H1 (cell line): ENCODE results near the gene WRAP53. TPM values are rescaled to one million over a fixed set of nuclear protein-coding genes. Genes with fewer than 3 reads are reported as not detected.

ENCODE experiments used
- CTCF ChIA-PET: fragments of 300-600 bp; sonication (Branson Sonifier 250); formaldehyde crosslinking; loops from one replicate; lab custom pipeline; 2021; ENCODE audit not compliant: partially characterized antibody; lab: Charles Lee
- POLR2A ChIA-PET: fragments of 300-600 bp; sonication (Branson Sonifier 250); formaldehyde crosslinking; loops from one replicate; lab custom pipeline; 2021; ENCODE audit warnings: inconsistent platforms; ENCODE audit not compliant: partially characterized antibody; lab: Charles Lee
- DNase-seq, 2 experiments: peaks; one replicate each; pipeline versions ENCODE4 v3.0.0 to v3.0.0-alpha.2; 2010 to 2022; ENCODE audit warnings: low spot score in 2 of 2, low read depth in 1 of 2, mixed read lengths in 1 of 2
- FAIRE-seq: peaks from 2 replicates; lab custom pipeline; 2011; peaks lifted over from hg19 to GRCh38; lab: Jason Lieb, UNC
- H2AFZ ChIP-seq: 2 replicates; pipeline ENCODE4 v1.8.1; 2012; ENCODE audit warnings: low read length, inconsistent platforms
- H2AK5ac ChIP-seq: 2 replicates; pipeline ENCODE4 v1.6.1; 2013; ENCODE audit warnings: low read depth, low read length
- H2BK120ac ChIP-seq: replicated peaks from 2 replicates; pipeline ENCODE3; 2013; ENCODE audit warnings: low read depth, low read length, inconsistent platforms
- H2BK12ac ChIP-seq: 2 replicates; pipeline ENCODE4 v1.6.1; 2013; ENCODE audit warnings: low read depth, low read length
- H2BK15ac ChIP-seq: 2 replicates; pipeline ENCODE4 v1.6.1; 2013; ENCODE audit warnings: low read length
- H2BK20ac ChIP-seq: 2 replicates; pipeline ENCODE4 v1.6.1; 2013; ENCODE audit warnings: low read length
- H2BK5ac ChIP-seq: 2 replicates; pipeline ENCODE4 v1.6.1; 2013; ENCODE audit warnings: low read depth, low read length
- H3K14ac ChIP-seq: 2 replicates; pipeline ENCODE4 v1.6.1; 2013; ENCODE audit warnings: inconsistent platforms; ENCODE audit not compliant: insufficient read length
- H3K18ac ChIP-seq: 2 replicates; pipeline ENCODE4 v1.6.1; 2013; ENCODE audit warnings: low read length; ENCODE audit errors: extremely low read depth
- H3K23ac ChIP-seq: 2 replicates; pipeline ENCODE4 v1.6.1; 2013; ENCODE audit warnings: inconsistent platforms; ENCODE audit not compliant: insufficient read length
- H3K23me2 ChIP-seq: 2 replicates; pipeline ENCODE4 v1.6.1; 2013; ENCODE audit warnings: low read depth, low read length
- H3K27ac ChIP-seq: 2 replicates; pipeline ENCODE4 v1.6.1; 2011; ENCODE audit warnings: low read depth, low read length, inconsistent platforms
- H3K27me3 ChIP-seq, 4 experiments: replicated peaks in 1 of 4; 1 replicate in 1 of 4; 2 replicates in 3 of 4; pipeline versions ENCODE4 v1.6.1 to v1.8.1; 2011 to 2013; ENCODE audit warnings: low read length in 3 of 4, mild to moderate bottlenecking in 3 of 4, inconsistent platforms in 2 of 4, mixed read lengths in 2 of 4, moderate library complexity in 1 of 4; ENCODE audit not compliant: control insufficient read depth in 3 of 4, insufficient read depth in 3 of 4; ENCODE audit errors: extremely low read depth in 1 of 4
- H3K36me3 ChIP-seq, 4 experiments: 2 replicates each; pipeline versions ENCODE4 v1.6.1 to v1.8.1; 2011 to 2013; ENCODE audit warnings: mild to moderate bottlenecking in 4 of 4, low read length in 3 of 4, moderate library complexity in 2 of 4, control low read depth in 1 of 4, inconsistent platforms in 1 of 4; ENCODE audit not compliant: insufficient read depth in 4 of 4, control insufficient read depth in 2 of 4
- H3K4ac ChIP-seq: replicated peaks from 2 replicates; pipeline ENCODE3; 2013; ENCODE audit warnings: low read length, low read depth, mixed read lengths, inconsistent platforms; ENCODE audit not compliant: insufficient read length
- H3K4me1 ChIP-seq, 4 experiments: replicated peaks in 1 of 4; 1 replicate in 1 of 4; 2 replicates in 3 of 4; pipeline versions ENCODE4 v1.6.1 to v1.8.1; 2011 to 2013; ENCODE audit warnings: low read length in 3 of 4, inconsistent platforms in 2 of 4, mixed read lengths in 1 of 4; ENCODE audit not compliant: insufficient read depth in 4 of 4, control insufficient read depth in 3 of 4
- H3K4me2 ChIP-seq, 2 experiments: 2 replicates each; pipeline versions ENCODE4 v1.6.1 to v1.8.1; 2011 to 2013; ENCODE audit warnings: low read depth in 2 of 2, low read length in 2 of 2, control low read depth in 1 of 2, inconsistent platforms in 1 of 2, mild to moderate bottlenecking in 1 of 2; ENCODE audit not compliant: insufficient read depth in 1 of 2
- H3K4me3 ChIP-seq, 4 experiments: fragments of 200-600, 300-600 bp in 1 of 4; sonication (generic), shearing (Covaris generic), sonication (Bioruptor Twin) in 1 of 4; 2 replicates each; pipeline versions ENCODE4 v1.5.1 to v1.8.1; 2011 to 2016; ENCODE audit warnings: low read length in 4 of 4, low read depth in 3 of 4, control low read depth in 2 of 4, inconsistent platforms in 2 of 4, mild to moderate bottlenecking in 2 of 4, mixed read lengths in 1 of 4, moderate library complexity in 1 of 4; ENCODE audit not compliant: insufficient read depth in 2 of 4; ENCODE audit errors: extremely low read depth in 1 of 4
- H3K56ac ChIP-seq: replicated peaks from 2 replicates; pipeline ENCODE3; 2013; ENCODE audit warnings: low read depth, mild to moderate bottlenecking, mixed read lengths, low read length, inconsistent platforms; ENCODE audit not compliant: insufficient read length
- H3K79me1 ChIP-seq: 2 replicates; pipeline ENCODE4 v1.6.1; 2013; ENCODE audit warnings: low read depth, low read length, control low read depth
- H3K79me2 ChIP-seq, 2 experiments: 2 replicates each; pipeline versions ENCODE4 v1.6.1 to v1.8.1; 2012 to 2013; ENCODE audit warnings: low read length in 2 of 2, mild to moderate bottlenecking in 2 of 2, inconsistent platforms in 1 of 2; ENCODE audit not compliant: insufficient read depth in 2 of 2, control insufficient read depth in 1 of 2
- H3K9ac ChIP-seq, 4 experiments: replicated peaks in 1 of 4; 1 replicate in 1 of 4; 2 replicates in 3 of 4; pipeline versions ENCODE4 v1.6.1 to v1.8.1; 2011 to 2013; ENCODE audit warnings: low read depth in 3 of 4, low read length in 3 of 4, control low read depth in 2 of 4, mild to moderate bottlenecking in 2 of 4, moderate library complexity in 2 of 4, inconsistent platforms in 1 of 4; ENCODE audit errors: extremely low read depth in 1 of 4
- H3K9me3 ChIP-seq, 2 experiments: 2 replicates each; pipeline versions ENCODE4 v1.6.1 to v1.8.1; 2012 to 2013; ENCODE audit warnings: mild to moderate bottlenecking in 2 of 2, moderate library complexity in 2 of 2, control low read depth in 1 of 2, inconsistent platforms in 1 of 2, low read depth in 1 of 2, low read length in 1 of 2, mixed read lengths in 1 of 2; ENCODE audit not compliant: insufficient read depth in 2 of 2
- H4K20me1 ChIP-seq, 2 experiments: replicated peaks in 1 of 2; 2 replicates each; pipeline versions ENCODE3 to v1.8.1; 2011 to 2013; ENCODE audit warnings: inconsistent platforms in 2 of 2, low read length in 2 of 2, mild to moderate bottlenecking in 1 of 2; ENCODE audit not compliant: insufficient read depth in 2 of 2, control insufficient read depth in 1 of 2
- H4K5ac ChIP-seq: 2 replicates; pipeline ENCODE4 v1.6.1; 2013; ENCODE audit warnings: low read length, low read depth, mixed read lengths, inconsistent platforms; ENCODE audit not compliant: insufficient read length
- H4K8ac ChIP-seq: 2 replicates; pipeline ENCODE4 v1.8.0; 2013; ENCODE audit warnings: mild to moderate bottlenecking, moderate library complexity, low read length, inconsistent platforms; ENCODE audit not compliant: insufficient read depth; ENCODE audit errors: extremely low read depth
- H4K91ac ChIP-seq: replicated peaks from 2 replicates; pipeline ENCODE3; 2013; ENCODE audit warnings: low read length, mixed read lengths, inconsistent platforms; ENCODE audit not compliant: insufficient read length
- ASH2L ChIP-seq: fragments of 200-600, 300-600 bp; sonication (generic); IDR thresholded peaks from one replicate; pipeline ENCODE4 v1.7.1; 2017; ENCODE audit warnings: low read length
- FOSL1 ChIP-seq: IDR thresholded peaks from 2 replicates; pipeline ENCODE4 v1.6.1; 2011; ENCODE audit warnings: mild to moderate bottlenecking, low read depth, low read length, moderate library complexity; ENCODE audit not compliant: insufficient read depth
- GABPA ChIP-seq: IDR thresholded peaks from 2 replicates; pipeline ENCODE4 v1.6.1; 2011; ENCODE audit warnings: mild to moderate bottlenecking, low read length, moderate library complexity, borderline replicate concordance; ENCODE audit not compliant: insufficient read depth
- PHF8 ChIP-seq: fragments of 200-600 bp; sonication (generic); conservative IDR thresholded peaks from 2 replicates; pipeline ENCODE4 v1.7.1; 2012; ENCODE audit warnings: low read depth, mild to moderate bottlenecking, inconsistent platforms, low read length, moderate library complexity
- POLR2A ChIP-seq, 2 experiments: IDR thresholded peaks; 1 replicate in 1 of 2; 2 replicates in 1 of 2; pipeline ENCODE4 v1.6.1; 2011; ENCODE audit warnings: low read depth in 2 of 2, low read length in 2 of 2, mild to moderate bottlenecking in 2 of 2; ENCODE audit errors: control extremely low read depth in 1 of 2
- POLR2AphosphoS5 ChIP-seq: IDR thresholded peaks from 2 replicates; pipeline ENCODE4 v1.6.1; 2011; ENCODE audit warnings: low read depth, low read length
- SAP30 ChIP-seq: fragments of 300-600 bp; sonication (generic); IDR thresholded peaks from 2 replicates; pipeline ENCODE4 v1.7.1; 2012; ENCODE audit warnings: low read length, moderate library complexity, mild to moderate bottlenecking, inconsistent platforms; ENCODE audit not compliant: insufficient read depth, insufficient replicate concordance
- SIN3A ChIP-seq, 2 experiments: IDR thresholded peaks in 1 of 2; conservative IDR thresholded peaks in 1 of 2; 2 replicates each; pipeline ENCODE4 v1.6.1; 2011 to 2012; ENCODE audit warnings: low read length in 2 of 2, improper control_type of control experiment in 1 of 2, low read depth in 1 of 2, mild to moderate bottlenecking in 1 of 2
- YY1 ChIP-seq: IDR thresholded peaks from 2 replicates; pipeline ENCODE4 v1.6.1; 2011; ENCODE audit warnings: low read depth, mild to moderate bottlenecking, low read length
- ZNF274 ChIP-seq: IDR thresholded peaks from 2 replicates; pipeline ENCODE4 v1.7.0; 2012; ENCODE audit warnings: low read length, borderline replicate concordance; ENCODE audit errors: extremely low read depth
- WGBS, 2 experiments: shearing (Covaris generic) in 1 of 2; methylation state at CpG; one replicate each; pipeline versions ENCODE4 v1.1.6 to v1.1.7; 2013 to 2015; ENCODE audit warnings: low lambda C conversion rate in 2 of 2, mixed read lengths in 2 of 2, inconsistent platforms in 1 of 2, low coverage in 1 of 2, missing lambda C conversion rate in 1 of 2; ENCODE audit not compliant: insufficient replicate concordance in 2 of 2, insufficient coverage in 1 of 2, insufficient read length in 1 of 2; ENCODE audit errors: extremely low coverage in 1 of 2, missing lambda C conversion rate in 1 of 2; 5-methylcytosine and 5-hydroxymethylcytosine counted together
- polyA plus RNA-seq, 7 experiments: library from polyadenylated mRNA; depleted of rRNA in 3 of 7; stranded (reverse) in 5 of 7; unstranded in 2 of 7; fragments of >200 nt in 5 of 7; fragments of 200-250 nt in 2 of 7; gene quantifications; 1 replicate in 5 of 7; 2 replicates in 1 of 7; 4 replicates in 1 of 7; pipeline versions ENCODE4 v1.2.1 to v1.2.3, GENCODE V29; 2011 to 2013; ENCODE audit warnings: missing spikeins in 2 of 7, mixed read lengths in 2 of 7
- total RNA-seq: library from RNA; stranded (reverse); fragmentation: NEBNext Ultra II Directional; extraction: Animal tissue kit (Norgen Biotek cat#: 25700); gene quantifications from 2 replicates; pipeline ENCODE4 v1.2.1, GENCODE V29; 2021
- TF ChIP-seq, protein P1 (sequence below): IDR thresholded peaks from 2 replicates; pipeline ENCODE4 v1.6.1; 2011; ENCODE audit warnings: low read depth, mild to moderate bottlenecking, low read length; ENCODE audit not compliant: insufficient read depth

The WRAP53 gene
- total and polyA plus RNA-seq, 2 of the 8 experiments (the other 6 are each of a cell fraction or from before 2014, with no cell fraction given): 29.2 to 30.1 TPM

- H2BK12ac ChIP-seq: no peak within 1 kb of the TSS
- no peak within 1 kb of the TSS for H2BK5ac ChIP-seq
- no peak within 1 kb of the TSS for H2AK5ac ChIP-seq
- peaks cover 0 to 12% (median 8%) of the 10 kb centered on the region in 4 experiments; a peak in 5 of 7 replicates for H3K4me1 ChIP-seq
- no peak within 1 kb of the TSS for H4K5ac ChIP-seq
- peaks cover 0 to 3% of the 10 kb centered on the region in 2 experiments for H4K20me1 ChIP-seq
- H3K36me3 ChIP-seq: no peaks in the 10 kb centered on the region; a peak in 2 of 8 replicates
- H3K4ac ChIP-seq: no peak within 1 kb of the TSS
- peaks cover 15% of the 10 kb centered on the region for H3K23me2 ChIP-seq
- POLR2A ChIA-PET: interaction anchor here (0.6 to 79.4 kb wide), 15 partner anchors 10 to 523 kb away, joined by 3 to 2272 read pairs (median 5); partner anchors contain the start of genes ATP1B2, CD68, DNAH2 and FXR2
- CTCF ChIA-PET: interaction anchor here (0.6 to 18.2 kb wide), 10 partner anchors 9 to 471 kb away, joined by 3 to 211 read pairs (median 6); partner anchors contain the start of genes FXR2, SHBG, TP53 and WRAP53
- H3K14ac ChIP-seq: no peak within 1 kb of the TSS
- peaks cover 0 to 13% (median 4%) of the 10 kb centered on the region in 4 experiments; a peak in 4 of 7 replicates for H3K27me3 ChIP-seq
- H3K56ac ChIP-seq: no peak within 1 kb of the TSS
- H3K4me3 ChIP-seq: peak within 1 kb of the TSS; percentile 43 to 87 (median 63)
- no peak within 1 kb of the TSS for H2BK15ac ChIP-seq
- no peak within 1 kb of the TSS for H2BK120ac ChIP-seq
- peak within 1 kb of the TSS; percentile 92; the same call in 1 of the 2 replicates for H2AFZ ChIP-seq
- no peak within 1 kb of the TSS for H3K27ac ChIP-seq
- H3K79me2 ChIP-seq: no peaks in the 10 kb centered on the region
- H3K79me1 ChIP-seq: no peaks in the 10 kb centered on the region
- no peak within 1 kb of the TSS for H4K8ac ChIP-seq
- FAIRE-seq (peak; percentile 85), DNase-seq (peak; percentile 72 to 90)
- no peaks in the 10 kb centered on the region for H3K9me3 ChIP-seq
- peak within 1 kb of the TSS in 1 of 4 experiments; percentile 13; a peak in 4 of 7 replicates for H3K9ac ChIP-seq
- no peak within 1 kb of the TSS for H2BK20ac ChIP-seq
- no peak within 1 kb of the TSS for H4K91ac ChIP-seq
- peak within 1 kb of the TSS; percentile 40; the same call in 1 of the 2 replicates for H3K18ac ChIP-seq
- 2% methylated on average over 11 of the region's 34 CpGs; no CpG with 5 or more reads in 1 of the 2 experiments for WGBS, 2 experiments
- no peak within 1 kb of the TSS for H3K23ac ChIP-seq
- peak within 1 kb of the TSS; percentile 91 to 99 for H3K4me2 ChIP-seq
- no peak for TF ChIP-seq YY1
- TF ChIP-seq SIN3A (conservative IDR thresholded peaks at IDR 0.05 in 1 of 2, IDR thresholded peaks at IDR 0.05 in 1 of 2; ENCODE audit: low read depth in 1 of 2, low read length in 2 of 2): peak in 1 of 2 experiments; percentile 15; a peak in 1 of 4 replicates
- peak; percentile 2 for TF ChIP-seq ASH2L
- TF ChIP-seq GABPA: no peak
- 0 out of 2 replicates have a peak, but pooled peaks have one; percentile 46 for TF ChIP-seq PHF8
- TF ChIP-seq POLR2AphosphoS5: peak; percentile 24; the same call in 1 of the 2 replicates
- TF ChIP-seq FOSL1: no peak
- peak in 1 of 2 experiments; percentile 81; a peak in 2 of 3 replicates for TF ChIP-seq POLR2A (IDR thresholded peaks at IDR 0.05; ENCODE audit: control extremely low read depth in 1 of 2, low read depth in 2 of 2, low read length in 2 of 2)
- no peak for TF ChIP-seq SAP30
- TF ChIP-seq ZNF274: no peak
- TF ChIP-seq, protein P1, sequence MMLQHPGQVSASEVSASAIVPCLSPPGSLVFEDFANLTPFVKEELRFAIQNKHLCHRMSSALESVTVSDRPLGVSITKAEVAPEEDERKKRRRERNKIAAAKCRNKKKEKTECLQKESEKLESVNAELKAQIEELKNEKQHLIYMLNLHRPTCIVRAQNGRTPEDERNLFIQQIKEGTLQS: no peak
These were observed 37.7 kb upstream of the WRAP53 start, which contains the start of gene ATP1B2 for GRCh38 chr17:7650509-7651096. Gene ATP1B2, plus strand, starts transcription at chr17:7650926. Its CDS starts 593 bp downstream, at chr17:7651519.
